Fibroblast of the aortic adventitia (primary cell): ENCODE measurements around the gene COX17. TPM values are rescaled to one million over a fixed set of nuclear protein-coding genes. Genes with fewer than 3 reads are reported as not detected.

Source experiments
- DNase-seq: peaks from one replicate; pipeline ENCODE4 v3.0.0-alpha.2; 2010; ENCODE audit warnings: low read depth
- H3K4me3 ChIP-seq: 2 replicates; pipeline ENCODE4 v1.5.1; 2011; ENCODE audit warnings: low read depth, mild to moderate bottlenecking, control low read depth, low read length, moderate library complexity
- total RNA-seq: library from RNA; depleted of rRNA; stranded (reverse); fragments of >200 nt; gene quantifications from 2 replicates; pipeline ENCODE4 v1.2.3, GENCODE V29; 2012; ENCODE audit warnings: low replicate concordance
- TF ChIP-seq, protein P1 (sequence below): IDR thresholded peaks from 2 replicates; pipeline ENCODE4 v1.5.1; 2011; ENCODE audit warnings: mild to moderate bottlenecking, low read length, control low read depth, inconsistent platforms; ENCODE audit not compliant: insufficient read depth

The COX17 gene
- total RNA-seq, 1 donor = 17.0 TPM

DNA sequence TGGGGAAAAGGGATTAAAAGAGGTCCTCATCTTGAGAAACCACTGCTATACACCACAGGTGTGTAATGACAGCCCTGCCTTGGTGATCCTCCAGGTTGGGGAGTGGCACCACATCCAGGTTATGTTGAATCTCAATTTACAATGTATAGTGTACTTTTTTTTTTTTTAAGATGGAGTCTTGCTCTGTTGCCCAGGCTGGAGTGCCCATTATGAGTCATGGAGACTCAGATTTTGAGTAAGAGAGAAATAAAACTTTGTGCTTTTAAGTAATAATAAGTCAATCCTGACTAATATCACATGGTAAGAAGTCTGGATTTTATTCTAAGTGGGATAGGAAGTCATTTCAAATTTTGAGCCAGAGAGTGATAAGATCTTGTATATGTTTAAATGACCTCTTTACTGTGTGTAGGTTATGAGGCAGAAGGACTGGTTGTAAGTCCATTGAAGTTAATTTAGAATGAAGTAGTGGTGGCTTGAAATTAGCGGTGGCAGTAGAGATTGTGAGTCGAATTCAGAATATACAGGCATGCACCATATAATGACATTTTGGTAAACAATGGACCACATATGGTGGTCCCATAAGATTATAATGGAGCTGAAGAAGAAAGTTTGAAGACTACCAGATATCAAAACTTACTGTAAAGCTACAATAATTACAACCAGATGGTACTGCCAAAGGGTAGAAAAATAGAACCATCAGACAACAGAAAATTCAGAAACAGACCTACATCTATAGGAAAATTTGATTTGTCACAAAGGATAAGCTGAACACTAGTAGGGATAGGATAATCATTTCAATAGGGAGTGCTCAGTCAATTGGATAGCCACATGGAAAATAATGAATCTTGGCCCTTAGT lies 37.5 kb downstream of the COX17 start:
- no peak for DNase-seq
- no peak overlapping the region for H3K4me3 ChIP-seq
- TF ChIP-seq, protein P1, sequence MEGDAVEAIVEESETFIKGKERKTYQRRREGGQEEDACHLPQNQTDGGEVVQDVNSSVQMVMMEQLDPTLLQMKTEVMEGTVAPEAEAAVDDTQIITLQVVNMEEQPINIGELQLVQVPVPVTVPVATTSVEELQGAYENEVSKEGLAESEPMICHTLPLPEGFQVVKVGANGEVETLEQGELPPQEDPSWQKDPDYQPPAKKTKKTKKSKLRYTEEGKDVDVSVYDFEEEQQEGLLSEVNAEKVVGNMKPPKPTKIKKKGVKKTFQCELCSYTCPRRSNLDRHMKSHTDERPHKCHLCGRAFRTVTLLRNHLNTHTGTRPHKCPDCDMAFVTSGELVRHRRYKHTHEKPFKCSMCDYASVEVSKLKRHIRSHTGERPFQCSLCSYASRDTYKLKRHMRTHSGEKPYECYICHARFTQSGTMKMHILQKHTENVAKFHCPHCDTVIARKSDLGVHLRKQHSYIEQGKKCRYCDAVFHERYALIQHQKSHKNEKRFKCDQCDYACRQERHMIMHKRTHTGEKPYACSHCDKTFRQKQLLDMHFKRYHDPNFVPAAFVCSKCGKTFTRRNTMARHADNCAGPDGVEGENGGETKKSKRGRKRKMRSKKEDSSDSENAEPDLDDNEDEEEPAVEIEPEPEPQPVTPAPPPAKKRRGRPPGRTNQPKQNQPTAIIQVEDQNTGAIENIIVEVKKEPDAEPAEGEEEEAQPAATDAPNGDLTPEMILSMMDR = no peak

DNA sequence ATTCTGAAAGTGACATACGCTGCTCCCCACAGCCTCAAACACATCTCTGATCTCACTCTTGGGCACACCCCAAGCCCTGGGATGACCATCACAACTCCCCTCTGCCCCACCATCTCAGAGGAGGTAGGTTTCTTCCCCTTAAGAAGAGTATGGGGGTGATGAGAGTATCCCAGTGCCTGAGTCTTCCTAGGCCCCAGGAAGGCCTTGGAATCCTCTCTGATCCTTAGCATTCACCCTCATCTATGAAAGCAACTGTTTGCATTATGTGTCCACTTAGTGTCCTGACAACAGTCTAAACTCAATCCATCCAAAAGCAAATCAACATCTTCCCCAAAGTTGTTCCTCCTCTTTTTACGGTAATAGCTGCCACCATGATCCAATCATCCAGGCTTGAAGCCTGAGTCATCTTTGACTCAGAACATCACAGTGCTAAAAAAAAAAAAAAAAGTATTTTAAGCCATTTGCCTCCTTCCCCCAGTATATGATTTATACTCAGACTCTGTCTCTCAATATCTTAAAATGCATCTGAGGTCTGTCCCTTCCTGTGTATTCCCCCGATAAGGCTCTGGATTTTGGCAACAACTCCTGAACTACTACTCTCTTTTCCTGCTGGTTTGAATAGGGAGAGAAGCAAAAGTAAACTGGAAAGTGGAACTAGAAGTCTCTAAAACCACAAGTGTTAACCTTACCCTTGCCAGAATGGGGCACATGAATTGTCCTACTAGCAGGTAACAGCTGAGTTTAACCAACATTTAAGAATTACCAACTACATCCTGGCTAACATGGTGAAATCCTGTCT lies 39.3 kb downstream of the COX17 start:
- peak; percentile 94 for DNase-seq
- no peak overlapping the region for H3K4me3 ChIP-seq
- TF ChIP-seq, protein P1 = no peak

DNA sequence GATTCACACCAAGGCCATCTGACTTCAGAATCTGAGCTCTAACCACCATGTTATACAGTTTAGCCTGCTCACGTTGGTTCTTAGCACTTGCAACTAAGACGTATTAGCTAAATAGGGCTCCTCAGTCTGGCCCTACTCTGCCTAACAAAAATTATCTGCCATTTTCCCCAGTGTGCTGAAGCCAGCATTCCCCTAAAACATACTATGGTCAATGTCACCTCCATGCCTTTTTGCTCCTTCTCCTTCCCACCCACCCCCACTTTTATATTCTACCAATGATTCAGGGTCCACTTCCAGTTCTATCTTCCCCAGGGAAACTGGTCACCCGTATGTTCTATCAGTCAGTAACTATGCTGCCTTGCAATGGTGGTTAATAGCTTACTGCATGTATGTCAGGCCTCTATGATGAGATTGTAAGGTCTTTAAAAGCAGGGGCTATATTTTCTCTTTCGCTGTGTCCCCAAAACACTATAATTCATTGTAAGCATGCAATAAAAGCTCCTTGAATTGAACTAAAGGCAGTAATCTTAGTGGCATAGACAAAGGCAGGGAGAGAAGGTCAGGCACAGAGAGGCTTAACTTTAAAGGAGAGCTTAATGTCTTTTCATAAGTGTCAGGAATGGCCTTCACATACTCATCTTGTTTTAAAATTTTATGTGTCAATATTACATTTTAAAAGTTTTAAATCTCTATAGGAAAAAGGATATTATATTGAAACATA lies 40.2 kb downstream of the COX17 start:
- no peak for DNase-seq
- H3K4me3 ChIP-seq = no peak overlapping the region

DNA sequence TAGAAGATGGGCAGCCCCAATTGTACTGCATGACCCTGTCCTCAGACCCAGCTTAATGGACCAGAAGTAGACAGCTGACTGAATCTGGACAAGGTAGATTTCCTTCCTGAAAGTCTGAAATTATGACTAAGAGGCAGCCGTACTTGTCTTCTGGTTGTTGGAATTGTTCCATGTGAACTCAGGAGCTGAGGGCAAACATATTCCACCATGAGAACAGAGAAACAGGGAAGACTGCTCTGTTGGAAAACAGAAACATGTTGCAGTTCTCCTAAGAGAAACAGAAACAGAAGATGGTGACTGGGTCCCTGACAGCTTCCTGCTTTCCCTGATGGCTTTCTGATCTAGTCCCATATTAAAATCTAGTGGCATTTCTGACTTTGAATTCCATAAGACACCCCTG lies 41.0 kb downstream of the COX17 start:
- TF ChIP-seq, protein P1 = no peak
- H3K4me3 ChIP-seq = no peak overlapping the region
- DNase-seq = peak; percentile 46

More for the DNA sequence above, 40.2 kb downstream of the COX17 start:
- TF ChIP-seq, protein P1 = no peak

DNA sequence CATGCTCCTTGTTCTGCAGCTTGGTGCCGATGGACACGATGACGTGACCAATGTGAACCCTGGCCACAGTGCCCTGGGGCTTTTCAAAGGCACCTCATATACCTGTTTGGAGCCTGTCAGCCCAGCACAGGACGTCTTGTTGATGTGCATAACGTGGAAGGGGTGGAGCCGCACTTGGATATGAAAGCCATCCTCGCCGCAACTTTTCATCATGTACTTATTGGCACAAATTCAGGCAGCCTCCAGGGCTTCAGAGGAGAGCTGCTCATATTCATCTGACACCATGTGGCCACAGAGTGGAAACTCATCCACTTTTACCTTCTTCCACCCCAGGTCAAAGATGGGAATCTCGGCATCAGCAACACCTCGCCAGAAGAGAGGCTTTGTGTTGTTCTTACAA lies 41.5 kb downstream of the COX17 start:
- TF ChIP-seq, protein P1 = no peak
- DNase-seq = no peak

DNA sequence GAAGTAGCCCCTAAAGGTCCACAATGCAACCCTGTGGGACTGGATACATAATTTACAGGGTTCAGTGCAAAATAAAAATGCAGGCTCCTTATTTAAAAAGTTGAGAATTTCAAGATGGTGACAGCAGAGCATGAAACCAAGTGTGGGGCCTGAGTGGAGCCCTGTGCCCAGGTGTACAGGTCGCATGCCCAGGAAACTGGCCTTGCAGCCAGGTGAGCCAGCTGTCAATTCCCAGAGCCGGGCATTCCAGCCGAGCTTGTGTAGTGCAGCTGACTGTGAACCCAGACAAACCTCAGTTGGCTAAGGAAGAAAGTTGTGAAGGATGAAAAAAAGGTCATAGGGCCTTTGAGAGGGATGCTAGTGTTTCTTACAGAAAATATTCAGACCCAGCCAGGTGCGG lies 44.4 kb downstream of the COX17 start:
- no peak for DNase-seq
- TF ChIP-seq, protein P1 = no peak
- no peak overlapping the region for H3K4me3 ChIP-seq

More for the DNA sequence above, 41.5 kb downstream of the COX17 start:
- no peak overlapping the region for H3K4me3 ChIP-seq
